ENCODE measurements around the gene CARD19.

DNA sequence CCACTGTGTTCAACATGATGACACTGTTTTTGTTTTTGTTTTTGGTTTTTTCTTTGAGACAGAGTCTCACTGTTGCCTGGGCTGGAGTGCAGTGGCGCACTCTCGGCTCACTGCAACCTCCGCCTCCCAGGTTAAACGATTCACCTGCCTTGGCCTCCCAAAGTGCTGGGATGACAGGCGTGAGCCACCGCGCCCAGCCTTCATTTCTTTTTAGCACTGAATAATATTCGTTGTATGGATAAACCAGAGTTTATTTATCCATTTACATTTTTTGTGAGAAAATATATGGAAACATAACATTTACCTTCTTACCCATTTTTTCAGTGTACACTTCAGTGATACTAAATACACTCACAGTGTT, 4.2 kb downstream of the CARD19 start:
- TF ChIP-seq POLR2A (IDR thresholded peaks at IDR 0.05) (no peak), EP300 (IDR thresholded peaks at IDR 0.05) (no peak)
- TF ChIP-seq, protein P1, sequence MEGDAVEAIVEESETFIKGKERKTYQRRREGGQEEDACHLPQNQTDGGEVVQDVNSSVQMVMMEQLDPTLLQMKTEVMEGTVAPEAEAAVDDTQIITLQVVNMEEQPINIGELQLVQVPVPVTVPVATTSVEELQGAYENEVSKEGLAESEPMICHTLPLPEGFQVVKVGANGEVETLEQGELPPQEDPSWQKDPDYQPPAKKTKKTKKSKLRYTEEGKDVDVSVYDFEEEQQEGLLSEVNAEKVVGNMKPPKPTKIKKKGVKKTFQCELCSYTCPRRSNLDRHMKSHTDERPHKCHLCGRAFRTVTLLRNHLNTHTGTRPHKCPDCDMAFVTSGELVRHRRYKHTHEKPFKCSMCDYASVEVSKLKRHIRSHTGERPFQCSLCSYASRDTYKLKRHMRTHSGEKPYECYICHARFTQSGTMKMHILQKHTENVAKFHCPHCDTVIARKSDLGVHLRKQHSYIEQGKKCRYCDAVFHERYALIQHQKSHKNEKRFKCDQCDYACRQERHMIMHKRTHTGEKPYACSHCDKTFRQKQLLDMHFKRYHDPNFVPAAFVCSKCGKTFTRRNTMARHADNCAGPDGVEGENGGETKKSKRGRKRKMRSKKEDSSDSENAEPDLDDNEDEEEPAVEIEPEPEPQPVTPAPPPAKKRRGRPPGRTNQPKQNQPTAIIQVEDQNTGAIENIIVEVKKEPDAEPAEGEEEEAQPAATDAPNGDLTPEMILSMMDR (IDR thresholded peaks at IDR 0.05) = no peak

All from ovary (tissue), 3 donors.